GM19025 (cell line): ENCODE data around the gene PLA2G15.

Experiments used
- ATAC-seq: cut with Tn5 transposase; IDR thresholded peaks from one replicate; pipeline ENCODE4 v1.9.1; 2021; ENCODE audit warnings: mild to moderate bottlenecking, low read depth, moderate library complexity; ENCODE audit not compliant: unreplicated experiment

Gene PLA2G15

GRCh38 chr16:68251832-68252231 lies 6.7 kb downstream of the PLA2G15 start:
- ATAC-seq = no peak

GRCh38 chr16:68252383-68252782 lies 7.2 kb downstream of the PLA2G15 start:
- ATAC-seq = no peak

GRCh38 chr16:68253721-68254120 lies 8.5 kb downstream of the PLA2G15 start:
- ATAC-seq = no peak

GRCh38 chr16:68255712-68256111 lies 10.5 kb downstream of the PLA2G15 start:
- ATAC-seq = no peak

- no peak for ATAC-seq
Observed at GRCh38 chr16:68257251-68257905, 12.2 kb downstream of the PLA2G15 start.

- no peak for ATAC-seq
Observed at GRCh38 chr16:68257906-68258800, 13.0 kb downstream of the PLA2G15 start.

- no peak for ATAC-seq
Observed at GRCh38 chr16:68259007-68259825, 14.0 kb downstream of the PLA2G15 start.

GRCh38 chr16:68263559-68264127 lies 18.5 kb downstream of the PLA2G15 start:
- peak; percentile 4 for ATAC-seq

- ATAC-seq = peak; percentile 68
Observed at GRCh38 chr16:68264128-68265077, 19.2 kb downstream of the PLA2G15 start, which contains the start of gene SLC7A6. Gene SLC7A6, plus strand, starts transcription at chr16:68264526. Its CDS starts 10,201 bp downstream, at chr16:68274727.

- ATAC-seq = no peak
Observed at GRCh38 chr16:68265078-68265920, 20.1 kb downstream of the PLA2G15 start.

GRCh38 chr16:68267612-68268405 lies 22.6 kb downstream of the PLA2G15 start:
- no peak for ATAC-seq

- ATAC-seq = no peak
Observed at GRCh38 chr16:68269793-68270192, 24.6 kb downstream of the PLA2G15 start.

GRCh38 chr16:68270353-68270752 lies 25.2 kb downstream of the PLA2G15 start:
- no peak for ATAC-seq

GRCh38 chr16:68272507-68273209 lies 27.5 kb downstream of the PLA2G15 start:
- no peak for ATAC-seq

- no peak for ATAC-seq
Observed at GRCh38 chr16:68273459-68273858, 28.3 kb downstream of the PLA2G15 start.

GRCh38 chr16:68273896-68274295 lies 28.7 kb downstream of the PLA2G15 start:
- no peak for ATAC-seq

GRCh38 chr16:68274441-68274840 lies 29.3 kb downstream of the PLA2G15 start:
- ATAC-seq = no peak
